ENCODE data around the gene METTL17. TPM values are rescaled to one million over a fixed set of nuclear protein-coding genes. Genes with fewer than 3 reads are reported as not detected.
A peak's percentile ranks its signal among the peaks of the same experiment; 100 is the strongest.

The METTL17 gene
- total and polyA plus RNA-seq, 9 of the 15 experiments (the other 6 are each of a cell fraction or from before 2014, with no cell fraction given): 65.6 to 150 (median 90.0) TPM

DNA sequence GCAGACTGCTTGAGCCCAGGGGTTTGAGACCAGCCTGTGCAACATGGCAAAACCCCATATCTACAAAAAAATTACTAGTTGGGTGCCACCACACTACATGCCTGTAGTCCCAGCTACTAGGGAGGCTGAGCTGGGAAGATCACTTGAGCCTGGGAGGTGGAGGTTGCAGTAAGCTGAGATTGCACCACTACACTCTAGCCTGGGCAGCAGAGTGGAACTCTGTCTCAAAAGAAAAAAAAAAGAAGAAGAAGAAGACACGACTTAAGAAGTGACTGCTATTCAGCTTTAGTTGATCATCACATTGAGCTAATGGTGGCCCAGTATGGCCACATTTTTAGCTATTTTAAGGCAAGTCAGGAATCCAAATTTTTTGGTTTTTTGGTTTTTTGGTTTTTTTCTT lies 8.9 kb upstream of the METTL17 start (continued):
- TF ChIP-seq TOE1 (IDR thresholded peaks at IDR 0.05; ENCODE audit: borderline replicate concordance) (no peak), TOE1 (CRISPR knock-in tag; IDR thresholded peaks at IDR 0.05; ENCODE audit: borderline replicate concordance, low read depth) (no peak)
- TF ChIP-seq, protein P1, sequence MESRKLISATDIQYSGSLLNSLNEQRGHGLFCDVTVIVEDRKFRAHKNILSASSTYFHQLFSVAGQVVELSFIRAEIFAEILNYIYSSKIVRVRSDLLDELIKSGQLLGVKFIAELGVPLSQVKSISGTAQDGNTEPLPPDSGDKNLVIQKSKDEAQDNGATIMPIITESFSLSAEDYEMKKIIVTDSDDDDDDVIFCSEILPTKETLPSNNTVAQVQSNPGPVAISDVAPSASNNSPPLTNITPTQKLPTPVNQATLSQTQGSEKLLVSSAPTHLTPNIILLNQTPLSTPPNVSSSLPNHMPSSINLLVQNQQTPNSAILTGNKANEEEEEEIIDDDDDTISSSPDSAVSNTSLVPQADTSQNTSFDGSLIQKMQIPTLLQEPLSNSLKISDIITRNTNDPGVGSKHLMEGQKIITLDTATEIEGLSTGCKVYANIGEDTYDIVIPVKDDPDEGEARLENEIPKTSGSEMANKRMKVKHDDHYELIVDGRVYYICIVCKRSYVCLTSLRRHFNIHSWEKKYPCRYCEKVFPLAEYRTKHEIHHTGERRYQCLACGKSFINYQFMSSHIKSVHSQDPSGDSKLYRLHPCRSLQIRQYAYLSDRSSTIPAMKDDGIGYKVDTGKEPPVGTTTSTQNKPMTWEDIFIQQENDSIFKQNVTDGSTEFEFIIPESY (CRISPR knock-in tag; IDR thresholded peaks at IDR 0.05): no peak

DNA sequence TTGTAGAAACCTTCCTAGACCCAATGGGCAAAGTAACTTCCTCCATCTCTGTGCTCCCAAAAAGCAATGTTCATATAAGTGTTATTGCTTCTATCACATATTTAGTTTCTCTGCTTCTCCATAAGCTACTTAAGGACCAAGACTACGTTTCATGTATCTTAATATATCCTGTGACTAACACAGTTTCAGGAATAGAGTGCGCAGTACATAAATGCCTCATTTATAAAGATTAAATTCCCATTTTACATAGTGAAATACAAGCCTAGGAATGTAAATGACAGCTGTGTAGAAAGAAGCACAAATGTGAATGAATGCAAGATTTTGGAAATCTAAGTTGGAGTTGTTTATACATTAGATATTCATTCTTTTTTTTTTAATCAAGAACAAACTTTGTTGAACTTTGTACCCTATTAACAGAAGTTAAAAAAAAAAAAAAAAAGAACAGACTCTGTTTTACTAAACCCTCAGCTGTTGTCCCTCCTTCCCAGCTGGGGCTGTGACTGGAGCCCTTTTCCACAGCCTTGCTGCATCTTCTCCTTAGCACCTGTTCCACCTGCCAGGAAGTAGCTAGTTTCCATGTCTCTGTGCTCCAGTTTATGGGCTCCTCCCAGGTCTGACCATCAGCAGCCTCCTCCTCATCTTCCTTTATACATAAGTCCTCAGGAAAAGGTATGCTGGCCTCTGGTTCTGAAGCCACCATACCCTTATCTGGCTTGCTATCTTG lies 7.0 kb upstream of the METTL17 start:
- Histone ChIP-seq H3K9me1 (ENCODE audit: control insufficient read depth, insufficient read depth, low read length) (no peaks in the 10 kb centered on the region), H3K79me2 (ENCODE audit: control insufficient read depth, insufficient read depth, low read length) (no peaks in the 10 kb centered on the region), H3K27ac (ENCODE audit: extremely low read depth, low read depth, low read length) (no peak overlapping the region), H3K4me1 (replicated peaks in 1 of 2; ENCODE audit: control insufficient read depth in 2 of 2, insufficient read depth in 2 of 2, low read length in 2 of 2) (peaks cover 0 to 6% of the 10 kb centered on the region in 2 experiments; a peak in 3 of 5 replicates), H3K27me3 (ENCODE audit: control insufficient read depth in 2 of 2, insufficient read depth in 2 of 2, low read length in 2 of 2) (no peaks in the 10 kb centered on the region), H4K20me1 (replicated peaks; ENCODE audit: control insufficient read depth, insufficient read depth, low read length) (no peaks in the 10 kb centered on the region), H3K4me3 (no peak overlapping the region), H3K36me3 (ENCODE audit: control insufficient read depth, insufficient read depth, low read length) (no peaks in the 10 kb centered on the region), H3K9me3 (replicated peaks; ENCODE audit: control insufficient read depth, insufficient read depth, low read depth, low read length) (no peaks in the 10 kb centered on the region), H2AFZ (ENCODE audit: low read depth, low read length) (peak overlapping the region; percentile 66), H3K9ac (ENCODE audit: insufficient read depth in 1 of 2, low read depth in 2 of 2, low read length in 2 of 2) (no peak overlapping the region; a peak in 1 of 4 replicates), H3K4me2 (ENCODE audit: insufficient read depth, low read length) (no peak overlapping the region)
- no TSS peak for BruUV-seq (replicated peaks)
- intact Hi-C loops (cut with micrococcal nuclease): no loop called here
- FAIRE-seq (no peak), ATAC-seq (0 out of 3 replicates have a peak, but pooled peaks have one; percentile 43), DNase-seq (ENCODE audit: extremely low read depth in 1 of 4, low spot score in 3 of 4) (no peak)
- ChIA-PET CTCF (ENCODE audit: low intra/inter-chr PET ratio) (no interaction called here), POLR2A (interaction anchor here (0.6 to 1.3 kb wide), 2 partner anchors 9 to 48 kb away, joined by 3 to 4 read pairs; no protein-coding TSS in a partner anchor)
- in situ Hi-C loops (cut with MboI): no loop called here
- 38% methylated on average over 2 of the region's 2 CpGs for WGBS (ENCODE audit: insufficient coverage, low coverage, missing lambda C conversion rate)
- TF ChIP-seq ZBTB8A (IDR thresholded peaks at IDR 0.05; ENCODE audit: partially characterized antibody) (no peak), HOXB6 (CRISPR knock-in tag; IDR thresholded peaks at IDR 0.05; ENCODE audit: borderline replicate concordance) (no peak), FIP1L1 (IDR thresholded peaks at IDR 0.05; ENCODE audit: low read depth, low read length, poor library complexity, severe bottlenecking) (no peak), TRIM24 (IDR thresholded peaks at IDR 0.05) (no peak), JUND (IDR thresholded peaks at IDR 0.05; ENCODE audit: borderline replicate concordance, low read depth, low read length) (no peak), JUND (tag; IDR thresholded peaks at IDR 0.05; ENCODE audit: borderline replicate concordance, low read depth, low read length) (no peak), HDAC6 (IDR thresholded peaks at IDR 0.05; ENCODE audit: low read depth, low read length) (no peak)
- TF ChIP-seq, protein P2, sequence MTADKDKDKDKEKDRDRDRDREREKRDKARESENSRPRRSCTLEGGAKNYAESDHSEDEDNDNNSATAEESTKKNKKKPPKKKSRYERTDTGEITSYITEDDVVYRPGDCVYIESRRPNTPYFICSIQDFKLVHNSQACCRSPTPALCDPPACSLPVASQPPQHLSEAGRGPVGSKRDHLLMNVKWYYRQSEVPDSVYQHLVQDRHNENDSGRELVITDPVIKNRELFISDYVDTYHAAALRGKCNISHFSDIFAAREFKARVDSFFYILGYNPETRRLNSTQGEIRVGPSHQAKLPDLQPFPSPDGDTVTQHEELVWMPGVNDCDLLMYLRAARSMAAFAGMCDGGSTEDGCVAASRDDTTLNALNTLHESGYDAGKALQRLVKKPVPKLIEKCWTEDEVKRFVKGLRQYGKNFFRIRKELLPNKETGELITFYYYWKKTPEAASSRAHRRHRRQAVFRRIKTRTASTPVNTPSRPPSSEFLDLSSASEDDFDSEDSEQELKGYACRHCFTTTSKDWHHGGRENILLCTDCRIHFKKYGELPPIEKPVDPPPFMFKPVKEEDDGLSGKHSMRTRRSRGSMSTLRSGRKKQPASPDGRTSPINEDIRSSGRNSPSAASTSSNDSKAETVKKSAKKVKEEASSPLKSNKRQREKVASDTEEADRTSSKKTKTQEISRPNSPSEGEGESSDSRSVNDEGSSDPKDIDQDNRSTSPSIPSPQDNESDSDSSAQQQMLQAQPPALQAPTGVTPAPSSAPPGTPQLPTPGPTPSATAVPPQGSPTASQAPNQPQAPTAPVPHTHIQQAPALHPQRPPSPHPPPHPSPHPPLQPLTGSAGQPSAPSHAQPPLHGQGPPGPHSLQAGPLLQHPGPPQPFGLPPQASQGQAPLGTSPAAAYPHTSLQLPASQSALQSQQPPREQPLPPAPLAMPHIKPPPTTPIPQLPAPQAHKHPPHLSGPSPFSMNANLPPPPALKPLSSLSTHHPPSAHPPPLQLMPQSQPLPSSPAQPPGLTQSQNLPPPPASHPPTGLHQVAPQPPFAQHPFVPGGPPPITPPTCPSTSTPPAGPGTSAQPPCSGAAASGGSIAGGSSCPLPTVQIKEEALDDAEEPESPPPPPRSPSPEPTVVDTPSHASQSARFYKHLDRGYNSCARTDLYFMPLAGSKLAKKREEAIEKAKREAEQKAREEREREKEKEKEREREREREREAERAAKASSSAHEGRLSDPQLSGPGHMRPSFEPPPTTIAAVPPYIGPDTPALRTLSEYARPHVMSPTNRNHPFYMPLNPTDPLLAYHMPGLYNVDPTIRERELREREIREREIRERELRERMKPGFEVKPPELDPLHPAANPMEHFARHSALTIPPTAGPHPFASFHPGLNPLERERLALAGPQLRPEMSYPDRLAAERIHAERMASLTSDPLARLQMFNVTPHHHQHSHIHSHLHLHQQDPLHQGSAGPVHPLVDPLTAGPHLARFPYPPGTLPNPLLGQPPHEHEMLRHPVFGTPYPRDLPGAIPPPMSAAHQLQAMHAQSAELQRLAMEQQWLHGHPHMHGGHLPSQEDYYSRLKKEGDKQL (CRISPR knock-in tag; IDR thresholded peaks at IDR 0.05; ENCODE audit: borderline replicate concordance): no peak

Measured in K562 (cell line).